Measurements from ENCODE around the gene FBXO11. TPM values are rescaled to one million over a fixed set of nuclear protein-coding genes. Genes with fewer than 3 reads are reported as not detected.

The FBXO11 gene
- total RNA-seq, 6 experiments from 2014 or later: 15.2 to 28.7 (median 24.0) TPM

DNA sequence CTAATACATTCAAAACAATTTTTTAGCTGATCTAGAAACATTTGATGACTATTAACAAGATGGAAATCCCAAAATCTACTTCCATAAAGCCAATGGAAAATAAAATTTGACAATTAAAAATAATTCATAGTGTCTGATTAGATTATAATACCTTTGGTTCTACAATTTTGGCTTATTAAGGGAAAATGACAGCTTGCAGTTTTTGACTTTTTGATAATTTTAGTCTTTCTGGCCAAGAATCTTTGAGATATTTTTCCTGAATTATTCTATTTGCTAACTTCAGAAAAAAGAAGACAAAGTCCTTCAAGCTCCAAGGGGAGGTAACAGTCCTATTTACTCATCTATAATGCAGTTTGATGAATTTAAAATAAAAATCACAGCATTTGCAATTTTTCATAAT lies 83.8 kb downstream of the FBXO11 start:
- TF ChIP-seq, protein P1, sequence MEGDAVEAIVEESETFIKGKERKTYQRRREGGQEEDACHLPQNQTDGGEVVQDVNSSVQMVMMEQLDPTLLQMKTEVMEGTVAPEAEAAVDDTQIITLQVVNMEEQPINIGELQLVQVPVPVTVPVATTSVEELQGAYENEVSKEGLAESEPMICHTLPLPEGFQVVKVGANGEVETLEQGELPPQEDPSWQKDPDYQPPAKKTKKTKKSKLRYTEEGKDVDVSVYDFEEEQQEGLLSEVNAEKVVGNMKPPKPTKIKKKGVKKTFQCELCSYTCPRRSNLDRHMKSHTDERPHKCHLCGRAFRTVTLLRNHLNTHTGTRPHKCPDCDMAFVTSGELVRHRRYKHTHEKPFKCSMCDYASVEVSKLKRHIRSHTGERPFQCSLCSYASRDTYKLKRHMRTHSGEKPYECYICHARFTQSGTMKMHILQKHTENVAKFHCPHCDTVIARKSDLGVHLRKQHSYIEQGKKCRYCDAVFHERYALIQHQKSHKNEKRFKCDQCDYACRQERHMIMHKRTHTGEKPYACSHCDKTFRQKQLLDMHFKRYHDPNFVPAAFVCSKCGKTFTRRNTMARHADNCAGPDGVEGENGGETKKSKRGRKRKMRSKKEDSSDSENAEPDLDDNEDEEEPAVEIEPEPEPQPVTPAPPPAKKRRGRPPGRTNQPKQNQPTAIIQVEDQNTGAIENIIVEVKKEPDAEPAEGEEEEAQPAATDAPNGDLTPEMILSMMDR (IDR thresholded peaks at IDR 0.05): no peak
- TF ChIP-seq POLR2A (IDR thresholded peaks at IDR 0.05): no peak
- no peak for ATAC-seq

DNA sequence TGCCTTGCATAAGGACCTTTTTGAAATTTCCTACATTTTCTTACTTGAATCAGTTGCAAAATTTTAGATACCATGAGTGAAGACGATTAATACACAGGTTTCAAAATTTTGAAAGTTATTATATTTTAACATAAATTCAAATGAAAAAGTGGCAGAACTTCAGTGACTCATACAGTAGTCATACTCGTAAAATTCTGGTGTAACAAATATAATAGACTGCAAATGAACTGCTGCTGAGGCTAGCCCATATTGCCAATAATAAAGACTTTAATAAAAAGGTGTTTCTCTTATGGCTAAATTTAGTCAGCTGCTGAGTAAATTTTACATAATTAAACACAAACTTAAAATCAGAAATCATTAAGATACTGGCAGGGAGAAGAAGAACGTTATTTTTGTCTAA lies 86.5 kb downstream of the FBXO11 start:
- DNase-seq: no peak
- no peak overlapping the region for H3K27ac ChIP-seq
- no peaks in the 10 kb centered on the region for H3K27me3 ChIP-seq
- ATAC-seq: no peak
- TF ChIP-seq, protein P1 (IDR thresholded peaks at IDR 0.05): no peak
- no peak for TF ChIP-seq POLR2A (IDR thresholded peaks at IDR 0.05)
- H3K9me3 ChIP-seq: no peaks in the 10 kb centered on the region
- 87% methylated on average over 3 of the region's 3 CpGs for WGBS (ENCODE audit: insufficient coverage, low coverage, low lambda C conversion rate, missing lambda C conversion rate)
- H3K4me3 ChIP-seq: no peak overlapping the region
- peaks cover 0 to 87% (median 20%) of the 10 kb centered on the region in 4 donors for H3K36me3 ChIP-seq
- H3K4me1 ChIP-seq: no peaks in the 10 kb centered on the region
- intact Hi-C loops (cut with DNase I): no loop called here

More for the DNA sequence above, 83.8 kb downstream of the FBXO11 start:
- H3K4me1 ChIP-seq: no peaks in the 10 kb centered on the region
- intact Hi-C loops (cut with DNase I): no loop called here
- no peak overlapping the region for H3K27ac ChIP-seq
- no peaks in the 10 kb centered on the region for H3K9me3 ChIP-seq
- H3K27me3 ChIP-seq: no peaks in the 10 kb centered on the region
- H3K4me3 ChIP-seq: no peak overlapping the region
- H3K36me3 ChIP-seq: peaks cover 0 to 85% (median 17%) of the 10 kb centered on the region in 4 donors
- DNase-seq: no peak

DNA sequence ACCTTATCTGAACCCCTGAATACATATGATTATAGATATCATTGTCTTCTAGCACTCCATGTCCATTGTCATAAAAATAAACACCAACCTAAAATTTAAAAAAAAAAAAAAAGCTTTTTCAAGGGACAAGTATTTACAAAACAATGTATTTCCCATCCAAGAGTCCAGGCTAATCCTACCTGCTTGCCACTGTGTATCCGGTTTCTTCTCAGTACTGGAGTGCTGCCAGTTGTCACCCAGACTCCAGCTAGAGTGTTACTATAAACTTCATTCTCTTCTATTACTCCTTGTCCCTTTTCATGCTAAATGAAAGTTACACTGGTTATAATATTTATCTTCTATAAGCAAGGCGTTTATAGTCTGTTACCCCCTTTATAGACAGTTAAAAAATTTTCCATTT lies 87.5 kb downstream of the FBXO11 start:
- 85% methylated on average over 2 of the region's 2 CpGs for WGBS (ENCODE audit: insufficient coverage, low coverage, low lambda C conversion rate, missing lambda C conversion rate)
- Histone ChIP-seq H3K4me1 (no peaks in the 10 kb centered on the region), H3K9me3 (no peaks in the 10 kb centered on the region), H3K27me3 (no peaks in the 10 kb centered on the region), H3K27ac (no peak overlapping the region), H3K4me3 (no peak overlapping the region), H3K36me3 (peaks cover 0 to 85% (median 20%) of the 10 kb centered on the region in 4 donors)
- intact Hi-C loops (cut with DNase I): no loop called here
- TF ChIP-seq, protein P1 (IDR thresholded peaks at IDR 0.05): no peak
- no peak for TF ChIP-seq POLR2A (IDR thresholded peaks at IDR 0.05)
- no peak for DNase-seq
- ATAC-seq: no peak

DNA sequence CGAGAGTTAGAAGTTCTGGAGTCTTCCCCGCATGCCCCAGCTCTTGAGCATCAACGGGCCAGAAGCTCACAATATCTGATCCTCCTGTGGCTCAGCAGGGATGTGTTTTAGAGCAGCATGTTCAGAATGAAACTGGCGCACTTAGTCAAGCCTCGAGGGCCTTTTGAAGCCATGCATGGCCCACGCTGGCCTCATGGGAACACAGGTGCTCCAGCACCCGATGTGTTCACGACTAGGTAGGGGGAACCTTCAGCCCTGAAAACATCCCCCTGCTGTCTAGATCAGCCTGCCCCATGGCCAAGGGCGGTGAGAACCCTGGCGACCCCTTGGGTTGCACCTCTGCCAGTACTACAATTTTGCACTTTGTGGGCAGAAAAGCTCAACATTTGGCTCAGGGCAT lies 90.5 kb downstream of the FBXO11 start:
- Histone ChIP-seq H3K9me3 (no peaks in the 10 kb centered on the region), H3K27me3 (no peaks in the 10 kb centered on the region), H3K4me1 (no peaks in the 10 kb centered on the region), H3K27ac (no peak overlapping the region), H3K36me3 (peaks cover 0 to 72% (median 10%) of the 10 kb centered on the region in 4 donors), H3K4me3 (no peak overlapping the region)
- intact Hi-C loops (cut with DNase I): no loop called here
- no CpG with 5 or more reads among the region's 10 CpGs for WGBS (ENCODE audit: insufficient coverage, low coverage, low lambda C conversion rate, missing lambda C conversion rate)
- no peak for ATAC-seq
- TF ChIP-seq, protein P1 (IDR thresholded peaks at IDR 0.05): no peak
- no peak for TF ChIP-seq POLR2A (IDR thresholded peaks at IDR 0.05)
- no peak for DNase-seq

DNA sequence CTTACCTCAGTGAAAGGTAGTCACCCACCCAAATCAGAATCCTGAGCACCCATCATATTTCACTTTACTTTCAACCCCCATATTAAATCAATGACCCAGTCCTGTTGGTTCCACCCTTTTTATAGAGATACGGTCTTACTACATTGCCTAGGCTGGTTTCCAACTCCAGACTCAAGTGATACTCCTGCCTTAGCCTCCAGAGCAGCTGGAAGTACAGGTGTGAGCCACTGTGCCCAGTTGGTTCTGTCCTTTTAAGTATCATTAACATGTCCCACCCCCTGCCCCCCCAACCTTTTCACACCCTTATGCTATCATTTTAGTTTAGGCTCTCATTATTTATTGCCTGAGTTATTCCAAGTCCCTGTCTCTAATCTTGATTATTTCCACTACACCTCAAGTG lies 94.6 kb downstream of the FBXO11 start:
- ATAC-seq (no peak), DNase-seq (no peak)
- Histone ChIP-seq H3K4me1 (no peaks in the 10 kb centered on the region), H3K36me3 (peaks cover 0 to 69% (median 11%) of the 10 kb centered on the region in 4 donors), H3K9me3 (no peaks in the 10 kb centered on the region), H3K4me3 (no peak overlapping the region), H3K27ac (no peak overlapping the region), H3K27me3 (no peaks in the 10 kb centered on the region)
- no peak for TF ChIP-seq POLR2A (IDR thresholded peaks at IDR 0.05)
- TF ChIP-seq, protein P1 (IDR thresholded peaks at IDR 0.05): no peak
- WGBS (ENCODE audit: insufficient coverage, low coverage, low lambda C conversion rate, missing lambda C conversion rate): 78% methylated on average over 1 of the region's 1 CpG
- intact Hi-C loops (cut with DNase I): no loop called here
